K562 (cell line): Measurements from ENCODE around the gene UBR4. TPM values are rescaled to one million over a fixed set of nuclear protein-coding genes. Genes with fewer than 3 reads are reported as not detected.

Experiments used
- CREB3 ChIP-seq: fragments of 450-650 bp; conservative IDR thresholded peaks from 2 replicates; pipeline ENCODE4 v1.6.1; 2016; ENCODE audit warnings: missing genetic modification characterization, low read depth, mild to moderate bottlenecking, missing compliant biosample characterization, moderate library complexity
- DDX20 ChIP-seq: fragments of 450-650 bp; IDR thresholded peaks from 2 replicates; pipeline ENCODE4 v1.6.1; 2016; ENCODE audit warnings: missing genetic modification characterization, low read depth, mild to moderate bottlenecking, missing compliant biosample characterization, moderate library complexity
- FOXK1 ChIP-seq: sonication (generic); formaldehyde crosslinking; IDR thresholded peaks from 2 replicates; pipeline ENCODE4 v1.8.0; 2022; ENCODE audit warnings: missing genetic modification reagents, mild to moderate bottlenecking, borderline replicate concordance
- JUNB ChIP-seq: fragments of 450-650 bp; formaldehyde crosslinking; conservative IDR thresholded peaks from 2 replicates; pipeline ENCODE4 v1.4.0; 2020; ENCODE audit warnings: mild to moderate bottlenecking
- KLF1 ChIP-seq: fragments of 450-650 bp; IDR thresholded peaks from 2 replicates; pipeline ENCODE4 v1.6.1; 2016; ENCODE audit warnings: missing genetic modification characterization, missing compliant biosample characterization
- LCOR ChIP-seq: sonication (generic); formaldehyde crosslinking; IDR thresholded peaks from 2 replicates; pipeline ENCODE4 v1.8.0; 2022; ENCODE audit warnings: mild to moderate bottlenecking, missing genetic modification reagents
- MEF2A ChIP-seq: IDR thresholded peaks from 2 replicates; pipeline ENCODE4 v1.6.1; 2011; ENCODE audit warnings: low read depth, mild to moderate bottlenecking, low read length, moderate library complexity; ENCODE audit not compliant: control insufficient read depth
- MIER1 ChIP-seq: fragments of 450-650 bp; IDR thresholded peaks from 2 replicates; pipeline ENCODE4 v1.6.1; 2016; ENCODE audit warnings: antibody characterized with exemption, mild to moderate bottlenecking, low read depth
- MYC ChIP-seq, 2 experiments: fragments of 250-450 bp in 1 of 2; sonication (Bioruptor Pico) in 1 of 2; IDR thresholded peaks; 2 replicates each; pipeline versions ENCODE4 v1.5.1 to v1.6.1; 2012 to 2021; ENCODE audit warnings: low read depth in 2 of 2, borderline replicate concordance in 1 of 2, improper control_type of control experiment in 1 of 2, low read length in 1 of 2, mild to moderate bottlenecking in 1 of 2, moderate library complexity in 1 of 2
- NFYB ChIP-seq: IDR thresholded peaks from 2 replicates; pipeline ENCODE4 v1.6.1; 2011; ENCODE audit warnings: mild to moderate bottlenecking, moderate library complexity; ENCODE audit not compliant: insufficient read length; ENCODE audit errors: extremely low read depth
- PML ChIP-seq: IDR thresholded peaks from 2 replicates; pipeline ENCODE4 v1.6.1; 2012; ENCODE audit warnings: low read length, inconsistent platforms
- PURB ChIP-seq: sonication (generic); formaldehyde crosslinking; IDR thresholded peaks from 2 replicates; pipeline ENCODE4 v1.9.0; 2021; ENCODE audit warnings: low read depth, mild to moderate bottlenecking, missing genetic modification reagents
- SMARCA5 ChIP-seq: fragments of 450-650 bp; IDR thresholded peaks from 2 replicates; pipeline ENCODE4 v1.6.1; 2016
- SMC3 ChIP-seq: conservative IDR thresholded peaks from 2 replicates; pipeline ENCODE4 v1.6.1; 2011; ENCODE audit warnings: low read depth, low read length, improper control_type of control experiment; ENCODE audit not compliant: insufficient read depth
- SRSF7 ChIP-seq: fragments of 200-400 bp; formaldehyde crosslinking; optimal IDR thresholded peaks from 2 replicates; pipeline ENCODE3; 2017; ENCODE audit warnings: mild to moderate bottlenecking, low read depth, low read length
- XRCC4 ChIP-seq: IDR thresholded peaks from one replicate; pipeline ENCODE4 v1.6.1; 2011; ENCODE audit not compliant: insufficient read depth, insufficient read length; ENCODE audit errors: extremely low read depth
- ZNF165 ChIP-seq: fragments of 250-450 bp; sonication (Bioruptor Pico); IDR thresholded peaks from 2 replicates; pipeline ENCODE4 v1.4.0; 2020; ENCODE audit warnings: borderline replicate concordance
- ZNF589 ChIP-seq: fragments of 200-800 bp; sonication (Bioruptor generic); IDR thresholded peaks from 2 replicates; pipeline ENCODE4 v1.6.1; 2016; ENCODE audit warnings: low read depth, missing genetic modification characterization, missing compliant biosample characterization
- polyA plus RNA-seq, 8 experiments: library from polyadenylated mRNA; depleted of rRNA in 4 of 8; stranded (reverse) in 5 of 8; unstranded in 3 of 8; fragments of >200 nt; fragmentation: Nextera tagmentation in 2 of 8; fragmentation: Illumina TruSeq in 1 of 8; extraction: Ambion mirVana in 2 of 8; extraction: Trizol in 1 of 8; gene quantifications; 2 replicates each; pipeline versions ENCODE4 v1.2.1 to v1.2.3, GENCODE V29; 2011 to 2014; ENCODE audit warnings: inconsistent platforms in 1 of 8, missing spikeins in 1 of 8
- total RNA-seq, 7 experiments: library from RNA; depleted of rRNA in 6 of 7; stranded (reverse); fragments of >200 nt in 6 of 7; fragmentation: Illumina TruSeq in 2 of 7; extraction: Trizol in 2 of 7; gene quantifications; 2 replicates each; pipeline versions ENCODE4 v1.2.1 to v1.2.3, GENCODE V29; 2011 to 2021; ENCODE audit warnings: low replicate concordance in 1 of 7
- TF ChIP-seq, protein P1 (sequence below), 2 experiments: IDR thresholded peaks in 1 of 2; conservative IDR thresholded peaks in 1 of 2; 2 replicates each; pipeline ENCODE4 v1.6.1; 2016; ENCODE audit warnings: low read depth in 2 of 2, mild to moderate bottlenecking in 1 of 2, missing compliant biosample characterization in 1 of 2, missing genetic modification characterization in 1 of 2, moderate library complexity in 1 of 2
- TF ChIP-seq, protein P2 (sequence below): fragments of 250-450 bp; sonication (Bioruptor Pico); IDR thresholded peaks from 2 replicates; pipeline ENCODE4 v1.4.0; 2020; ENCODE audit warnings: mild to moderate bottlenecking, moderate library complexity
- TF ChIP-seq, protein P3 (sequence below): fragments of 450-650 bp; IDR thresholded peaks from 2 replicates; pipeline ENCODE4 v1.6.1; 2016; ENCODE audit warnings: missing biosample characterization, missing genetic modification characterization

The UBR4 gene
- total and polyA plus RNA-seq, 9 of the 15 experiments (the other 6 are each of a cell fraction or from before 2014, with no cell fraction given), result 55.4 to 277 (median 123) TPM

GRCh38 chr1:19081218-19081893, 128.7 kb downstream of the UBR4 start (continued):
- TF ChIP-seq, protein P1, sequence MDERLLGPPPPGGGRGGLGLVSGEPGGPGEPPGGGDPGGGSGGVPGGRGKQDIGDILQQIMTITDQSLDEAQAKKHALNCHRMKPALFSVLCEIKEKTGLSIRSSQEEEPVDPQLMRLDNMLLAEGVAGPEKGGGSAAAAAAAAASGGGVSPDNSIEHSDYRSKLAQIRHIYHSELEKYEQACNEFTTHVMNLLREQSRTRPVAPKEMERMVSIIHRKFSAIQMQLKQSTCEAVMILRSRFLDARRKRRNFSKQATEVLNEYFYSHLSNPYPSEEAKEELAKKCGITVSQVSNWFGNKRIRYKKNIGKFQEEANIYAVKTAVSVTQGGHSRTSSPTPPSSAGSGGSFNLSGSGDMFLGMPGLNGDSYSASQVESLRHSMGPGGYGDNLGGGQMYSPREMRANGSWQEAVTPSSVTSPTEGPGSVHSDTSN (CRISPR knock-in tag; IDR thresholded peaks at IDR 0.05; ENCODE audit: low read depth), result no peak
- TF ChIP-seq, protein P1 (tag; conservative IDR thresholded peaks at IDR 0.05; ENCODE audit: low read depth), result peak; percentile 59
- no peak for TF ChIP-seq ZNF165 (CRISPR knock-in tag)
- TF ChIP-seq PML, result peak; percentile 10; the same call in 1 of the 2 replicates
- TF ChIP-seq LCOR (CRISPR knock-in tag), result 0 out of 2 replicates have a peak, but pooled peaks have one; percentile 55
- TF ChIP-seq NFYB, result no peak
- TF ChIP-seq MEF2A, result no peak
- no peak for TF ChIP-seq CREB3
- no peak for TF ChIP-seq MIER1
- no peak for TF ChIP-seq FOXK1 (CRISPR knock-in tag)
- TF ChIP-seq, protein P2, sequence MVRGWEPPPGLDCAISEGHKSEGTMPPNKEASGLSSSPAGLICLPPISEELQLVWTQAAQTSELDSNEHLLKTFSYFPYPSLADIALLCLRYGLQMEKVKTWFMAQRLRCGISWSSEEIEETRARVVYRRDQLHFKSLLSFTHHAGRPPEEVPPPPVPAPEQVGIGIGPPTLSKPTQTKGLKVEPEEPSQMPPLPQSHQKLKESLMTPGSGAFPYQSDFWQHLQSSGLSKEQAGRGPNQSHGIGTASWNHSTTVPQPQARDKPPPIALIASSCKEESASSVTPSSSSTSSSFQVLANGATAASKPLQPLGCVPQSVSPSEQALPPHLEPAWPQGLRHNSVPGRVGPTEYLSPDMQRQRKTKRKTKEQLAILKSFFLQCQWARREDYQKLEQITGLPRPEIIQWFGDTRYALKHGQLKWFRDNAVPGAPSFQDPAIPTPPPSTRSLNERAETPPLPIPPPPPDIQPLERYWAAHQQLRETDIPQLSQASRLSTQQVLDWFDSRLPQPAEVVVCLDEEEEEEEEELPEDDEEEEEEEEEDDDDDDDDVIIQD (CRISPR knock-in tag), result no peak
- TF ChIP-seq SMC3, result no peak
- TF ChIP-seq XRCC4, result no peak
- TF ChIP-seq SRSF7, result no peak
- TF ChIP-seq SMARCA5, result no peak
- peak; percentile 40; the same call in 1 of the 2 replicates for TF ChIP-seq MYC (IDR thresholded peaks at IDR 0.05; ENCODE audit: low read depth, low read length)
- TF ChIP-seq MYC (CRISPR knock-in tag; IDR thresholded peaks at IDR 0.05; ENCODE audit: borderline replicate concordance, low read depth), result no peak
- TF ChIP-seq KLF1, result peak; percentile 62; the same call in 1 of the 2 replicates
- no peak for TF ChIP-seq PURB (CRISPR knock-in tag)
- no peak for TF ChIP-seq JUNB (CRISPR knock-in tag)
- TF ChIP-seq, protein P3, sequence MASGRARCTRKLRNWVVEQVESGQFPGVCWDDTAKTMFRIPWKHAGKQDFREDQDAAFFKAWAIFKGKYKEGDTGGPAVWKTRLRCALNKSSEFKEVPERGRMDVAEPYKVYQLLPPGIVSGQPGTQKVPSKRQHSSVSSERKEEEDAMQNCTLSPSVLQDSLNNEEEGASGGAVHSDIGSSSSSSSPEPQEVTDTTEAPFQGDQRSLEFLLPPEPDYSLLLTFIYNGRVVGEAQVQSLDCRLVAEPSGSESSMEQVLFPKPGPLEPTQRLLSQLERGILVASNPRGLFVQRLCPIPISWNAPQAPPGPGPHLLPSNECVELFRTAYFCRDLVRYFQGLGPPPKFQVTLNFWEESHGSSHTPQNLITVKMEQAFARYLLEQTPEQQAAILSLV (tag), result no peak
- TF ChIP-seq ZNF589 (CRISPR knock-in tag), result no peak; the same call in 1 of the 2 replicates
- TF ChIP-seq DDX20, result no peak
